K562 (cell line): Measurements from ENCODE around the gene USP8. TPM values are rescaled to one million over a fixed set of nuclear protein-coding genes. Genes with fewer than 3 reads are reported as not detected.

Source experiments
- DPF2 ChIP-seq: fragments of 450-650 bp; IDR thresholded peaks from 2 replicates; pipeline ENCODE4 v1.6.1; 2016
- FOS ChIP-seq: IDR thresholded peaks from 3 replicates; pipeline ENCODE4 v1.6.1; 2011; ENCODE audit not compliant: insufficient read length; ENCODE audit errors: extremely low read depth
- FOXM1 ChIP-seq, 2 experiments: fragments of 450-650 bp in 1 of 2; sonication (generic) in 1 of 2; formaldehyde crosslinking in 1 of 2; IDR thresholded peaks; 2 replicates each; pipeline versions ENCODE4 v1.6.1 to v1.9.0; 2017 to 2022; ENCODE audit warnings: low read depth in 2 of 2, mild to moderate bottlenecking in 2 of 2, missing genetic modification reagents in 1 of 2, moderate library complexity in 1 of 2
- GTF2F1 ChIP-seq: IDR thresholded peaks from 2 replicates; pipeline ENCODE4 v1.6.1; 2011; ENCODE audit warnings: low read depth, low read length, improper control_type of control experiment
- PTRF ChIP-seq: fragments of 450-650 bp; IDR thresholded peaks from 2 replicates; pipeline ENCODE4 v1.6.1; 2016; ENCODE audit warnings: mild to moderate bottlenecking, missing genetic modification characterization, missing compliant biosample characterization
- PTTG1 ChIP-seq: fragments of 450-650 bp; IDR thresholded peaks from 2 replicates; pipeline ENCODE4 v1.6.1; 2016; ENCODE audit warnings: low read depth, mild to moderate bottlenecking, missing genetic modification characterization, missing compliant biosample characterization
- SP2 ChIP-seq: IDR thresholded peaks from 2 replicates; pipeline ENCODE4 v1.6.1; 2011; ENCODE audit warnings: mild to moderate bottlenecking, low read depth, low read length, moderate library complexity; ENCODE audit not compliant: poor library complexity, severe bottlenecking; ENCODE audit errors: extremely low read depth
- STAT5A ChIP-seq: IDR thresholded peaks from 2 replicates; pipeline ENCODE4 v1.6.1; 2012; ENCODE audit warnings: low read length, inconsistent platforms, borderline replicate concordance
- ZKSCAN1 ChIP-seq: fragments of 150-350 bp; IDR thresholded peaks from 2 replicates; pipeline ENCODE4 v1.6.1; 2016; ENCODE audit warnings: low read depth, low read length
- ZNF133 ChIP-seq: fragments of 250-450 bp; sonication (Bioruptor Pico); IDR thresholded peaks from 2 replicates; pipeline ENCODE4 v1.4.0; 2020; ENCODE audit warnings: mild to moderate bottlenecking
- ZNF354B ChIP-seq: fragments of 250-450 bp; sonication (Bioruptor Pico); IDR thresholded peaks from 2 replicates; pipeline ENCODE4 v1.4.0; 2020
- ZNF780A ChIP-seq: fragments of 250-450 bp; sonication (Bioruptor Pico); IDR thresholded peaks from 2 replicates; pipeline ENCODE4 v1.5.0; 2021; ENCODE audit warnings: mild to moderate bottlenecking
- polyA plus RNA-seq, 8 experiments: library from polyadenylated mRNA; depleted of rRNA in 4 of 8; stranded (reverse) in 5 of 8; unstranded in 3 of 8; fragments of >200 nt; fragmentation: Nextera tagmentation in 2 of 8; fragmentation: Illumina TruSeq in 1 of 8; extraction: Ambion mirVana in 2 of 8; extraction: Trizol in 1 of 8; gene quantifications; 2 replicates each; pipeline versions ENCODE4 v1.2.1 to v1.2.3, GENCODE V29; 2011 to 2014; ENCODE audit warnings: inconsistent platforms in 1 of 8, missing spikeins in 1 of 8
- total RNA-seq, 7 experiments: library from RNA; depleted of rRNA in 6 of 7; stranded (reverse); fragments of >200 nt in 6 of 7; fragmentation: Illumina TruSeq in 2 of 7; extraction: Trizol in 2 of 7; gene quantifications; 2 replicates each; pipeline versions ENCODE4 v1.2.1 to v1.2.3, GENCODE V29; 2011 to 2021; ENCODE audit warnings: low replicate concordance in 1 of 7
- TF ChIP-seq, protein P1 (sequence below): fragments of 250-450 bp; sonication (Bioruptor Pico); IDR thresholded peaks from 2 replicates; pipeline ENCODE4 v1.8.0; 2022; ENCODE audit warnings: moderate library complexity, mild to moderate bottlenecking, inconsistent platforms
- TF ChIP-seq, protein P2 (sequence below): fragments of 250-450 bp; sonication (Bioruptor Pico); IDR thresholded peaks from 2 replicates; pipeline ENCODE4 v1.8.0; 2021; ENCODE audit warnings: moderate library complexity, mild to moderate bottlenecking, inconsistent platforms
- TF ChIP-seq, protein P3 (sequence below): sonication (generic); formaldehyde crosslinking; IDR thresholded peaks from 2 replicates; pipeline ENCODE4 v1.8.1; 2023; ENCODE audit warnings: mild to moderate bottlenecking, missing genetic modification reagents
- TF ChIP-seq, protein P4 (sequence below): IDR thresholded peaks from 2 replicates; pipeline ENCODE4 v1.6.1; 2012; ENCODE audit warnings: low read depth, low read length, improper control_type of control experiment, borderline replicate concordance

USP8 gene
- total and polyA plus RNA-seq, 9 of the 15 experiments (the other 6 are each of a cell fraction or from before 2014, with no cell fraction given), result 35.1 to 58.4 (median 46.1) TPM

DNA sequence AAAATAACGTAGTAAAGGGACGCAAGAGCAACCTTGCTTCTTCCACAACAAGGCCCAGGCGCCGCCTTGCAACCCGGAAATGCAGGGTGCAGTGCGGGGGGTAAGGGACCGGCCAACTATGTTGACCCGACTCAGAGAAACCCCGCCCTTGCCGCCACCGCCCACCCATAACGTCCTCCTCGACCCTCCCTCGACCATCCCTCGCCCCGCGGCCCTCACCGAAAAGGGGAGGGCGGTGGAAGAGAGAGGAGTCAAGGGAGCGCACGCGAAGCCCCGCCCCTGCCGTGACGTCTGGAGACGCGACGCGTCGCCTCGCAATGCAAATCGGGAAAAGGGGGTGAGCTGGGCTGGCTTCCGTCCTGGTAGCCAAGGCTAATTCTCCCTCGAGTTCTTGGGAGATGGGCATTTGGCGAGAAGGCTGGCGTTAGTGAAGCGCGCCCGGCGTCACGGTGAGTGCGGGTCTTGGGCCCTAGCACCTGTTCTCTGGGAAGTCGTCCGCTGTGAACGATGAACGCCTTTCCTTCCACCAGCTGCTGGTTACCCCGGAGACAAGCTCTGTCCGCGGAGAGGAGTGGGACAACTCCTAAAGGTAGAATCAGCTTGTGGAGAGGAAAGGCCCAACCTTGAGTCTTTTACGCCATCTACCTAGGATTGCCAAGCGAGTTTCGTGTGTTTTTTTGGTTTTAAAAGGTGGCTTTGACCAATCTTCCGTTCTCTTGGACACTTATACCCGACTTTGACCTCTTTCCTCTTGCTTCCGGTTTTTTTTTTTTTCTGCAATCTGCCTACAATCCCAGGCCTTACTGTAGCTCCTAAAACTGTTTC is at the start of gene USP8 (continued):
- no peak; the same call in 1 of the 2 replicates for TF ChIP-seq STAT5A
- no peak for TF ChIP-seq PTRF (tag)
- TF ChIP-seq SP2, result no peak
- no peak for TF ChIP-seq ZNF780A
- TF ChIP-seq PTTG1, result no peak
- TF ChIP-seq, protein P1, sequence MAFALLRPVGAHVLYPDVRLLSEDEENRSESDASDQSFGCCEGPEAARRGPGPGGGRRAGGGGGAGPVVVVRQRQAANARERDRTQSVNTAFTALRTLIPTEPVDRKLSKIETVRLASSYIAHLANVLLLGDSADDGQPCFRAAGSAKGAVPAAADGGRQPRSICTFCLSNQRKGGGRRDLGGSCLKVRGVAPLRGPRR (CRISPR knock-in tag), result no peak
- peak; percentile 11; the same call in 1 of the 2 replicates for TF ChIP-seq ZKSCAN1
- no peak for TF ChIP-seq GTF2F1
- TF ChIP-seq ZNF133 (CRISPR knock-in tag), result no peak
- TF ChIP-seq DPF2, result no peak
- TF ChIP-seq, protein P2, sequence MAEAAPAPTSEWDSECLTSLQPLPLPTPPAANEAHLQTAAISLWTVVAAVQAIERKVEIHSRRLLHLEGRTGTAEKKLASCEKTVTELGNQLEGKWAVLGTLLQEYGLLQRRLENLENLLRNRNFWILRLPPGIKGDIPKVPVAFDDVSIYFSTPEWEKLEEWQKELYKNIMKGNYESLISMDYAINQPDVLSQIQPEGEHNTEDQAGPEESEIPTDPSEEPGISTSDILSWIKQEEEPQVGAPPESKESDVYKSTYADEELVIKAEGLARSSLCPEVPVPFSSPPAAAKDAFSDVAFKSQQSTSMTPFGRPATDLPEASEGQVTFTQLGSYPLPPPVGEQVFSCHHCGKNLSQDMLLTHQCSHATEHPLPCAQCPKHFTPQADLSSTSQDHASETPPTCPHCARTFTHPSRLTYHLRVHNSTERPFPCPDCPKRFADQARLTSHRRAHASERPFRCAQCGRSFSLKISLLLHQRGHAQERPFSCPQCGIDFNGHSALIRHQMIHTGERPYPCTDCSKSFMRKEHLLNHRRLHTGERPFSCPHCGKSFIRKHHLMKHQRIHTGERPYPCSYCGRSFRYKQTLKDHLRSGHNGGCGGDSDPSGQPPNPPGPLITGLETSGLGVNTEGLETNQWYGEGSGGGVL (CRISPR knock-in tag), result no peak
- no peak for TF ChIP-seq FOS
- TF ChIP-seq, protein P3, sequence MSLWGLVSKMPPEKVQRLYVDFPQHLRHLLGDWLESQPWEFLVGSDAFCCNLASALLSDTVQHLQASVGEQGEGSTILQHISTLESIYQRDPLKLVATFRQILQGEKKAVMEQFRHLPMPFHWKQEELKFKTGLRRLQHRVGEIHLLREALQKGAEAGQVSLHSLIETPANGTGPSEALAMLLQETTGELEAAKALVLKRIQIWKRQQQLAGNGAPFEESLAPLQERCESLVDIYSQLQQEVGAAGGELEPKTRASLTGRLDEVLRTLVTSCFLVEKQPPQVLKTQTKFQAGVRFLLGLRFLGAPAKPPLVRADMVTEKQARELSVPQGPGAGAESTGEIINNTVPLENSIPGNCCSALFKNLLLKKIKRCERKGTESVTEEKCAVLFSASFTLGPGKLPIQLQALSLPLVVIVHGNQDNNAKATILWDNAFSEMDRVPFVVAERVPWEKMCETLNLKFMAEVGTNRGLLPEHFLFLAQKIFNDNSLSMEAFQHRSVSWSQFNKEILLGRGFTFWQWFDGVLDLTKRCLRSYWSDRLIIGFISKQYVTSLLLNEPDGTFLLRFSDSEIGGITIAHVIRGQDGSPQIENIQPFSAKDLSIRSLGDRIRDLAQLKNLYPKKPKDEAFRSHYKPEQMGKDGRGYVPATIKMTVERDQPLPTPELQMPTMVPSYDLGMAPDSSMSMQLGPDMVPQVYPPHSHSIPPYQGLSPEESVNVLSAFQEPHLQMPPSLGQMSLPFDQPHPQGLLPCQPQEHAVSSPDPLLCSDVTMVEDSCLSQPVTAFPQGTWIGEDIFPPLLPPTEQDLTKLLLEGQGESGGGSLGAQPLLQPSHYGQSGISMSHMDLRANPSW (CRISPR knock-in tag), result no peak
- TF ChIP-seq FOXM1 (IDR thresholded peaks at IDR 0.05; ENCODE audit: low read depth), result peak; percentile 36; the same call in 1 of the 2 replicates
- TF ChIP-seq FOXM1 (CRISPR knock-in tag; IDR thresholded peaks at IDR 0.05; ENCODE audit: low read depth), result peak; percentile 68; the same call in 1 of the 2 replicates
- TF ChIP-seq, protein P4, sequence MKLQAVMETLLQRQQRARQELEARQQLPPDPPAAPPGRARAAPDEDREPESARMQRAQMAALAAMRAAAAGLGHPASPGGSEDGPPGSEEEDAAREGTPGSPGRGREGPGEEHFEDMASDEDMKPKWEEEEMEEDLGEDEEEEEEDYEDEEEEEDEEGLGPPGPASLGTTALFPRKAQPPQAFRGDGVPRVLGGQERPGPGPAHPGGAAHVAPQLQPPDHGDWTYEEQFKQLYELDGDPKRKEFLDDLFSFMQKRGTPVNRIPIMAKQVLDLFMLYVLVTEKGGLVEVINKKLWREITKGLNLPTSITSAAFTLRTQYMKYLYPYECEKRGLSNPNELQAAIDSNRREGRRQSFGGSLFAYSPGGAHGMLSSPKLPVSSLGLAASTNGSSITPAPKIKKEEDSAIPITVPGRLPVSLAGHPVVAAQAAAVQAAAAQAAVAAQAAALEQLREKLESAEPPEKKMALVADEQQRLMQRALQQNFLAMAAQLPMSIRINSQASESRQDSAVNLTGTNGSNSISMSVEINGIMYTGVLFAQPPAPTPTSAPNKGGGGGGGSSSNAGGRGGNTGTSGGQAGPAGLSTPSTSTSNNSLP, result no peak
- no peak for TF ChIP-seq ZNF354B
